NT2/D1 (cell line): ENCODE data around the gene NELL2.

Experiments used
- DNase-seq: peaks from one replicate; pipeline ENCODE4 v3.0.0-alpha.2; 2011; ENCODE audit warnings: low read depth, low spot score
- H3K27me3 ChIP-seq: 2 replicates; pipeline ENCODE4 v1.6.0; 2011; ENCODE audit warnings: mild to moderate bottlenecking; ENCODE audit not compliant: insufficient read length, insufficient read depth
- H3K36me3 ChIP-seq: 2 replicates; pipeline ENCODE4 v1.6.1; 2011; ENCODE audit warnings: mild to moderate bottlenecking, low read length, mixed read lengths; ENCODE audit not compliant: insufficient read depth, insufficient read length
- H3K4me1 ChIP-seq: 2 replicates; pipeline ENCODE4 v1.5.1; 2011; ENCODE audit not compliant: insufficient read depth, insufficient read length
- H3K4me3 ChIP-seq: 2 replicates; pipeline ENCODE4 v1.5.1; 2011; ENCODE audit warnings: low read depth; ENCODE audit not compliant: insufficient read length
- H3K9ac ChIP-seq: 2 replicates; pipeline ENCODE4 v1.6.0; 2011; ENCODE audit warnings: low read depth; ENCODE audit not compliant: insufficient read length
- H3K9me3 ChIP-seq: 2 replicates; pipeline ENCODE4 v1.5.1; 2011; ENCODE audit warnings: mild to moderate bottlenecking, low read length; ENCODE audit not compliant: insufficient read depth
- SUZ12 ChIP-seq: IDR thresholded peaks from 2 replicates; pipeline ENCODE4 v1.6.1; 2011; ENCODE audit not compliant: insufficient read length, insufficient read depth; ENCODE audit errors: extremely low read depth
- YY1 ChIP-seq: IDR thresholded peaks from 2 replicates; pipeline ENCODE4 v1.6.1; 2011; ENCODE audit not compliant: insufficient read length, insufficient read depth
- ZNF274 ChIP-seq: IDR thresholded peaks from 2 replicates; pipeline ENCODE4 v1.6.1; 2011; ENCODE audit warnings: mild to moderate bottlenecking, low read depth, low read length

Gene NELL2

GRCh38 chr12:44668443-44668842 is 207.7 kb downstream of the NELL2 start:
- H3K27me3 ChIP-seq, result no peaks in the 10 kb centered on the region
- no peak overlapping the region for H3K4me3 ChIP-seq
- peaks cover 8% of the 10 kb centered on the region; the same call in 1 of the 2 replicates for H3K9me3 ChIP-seq
- no peaks in the 10 kb centered on the region for H3K4me1 ChIP-seq
- TF ChIP-seq ZNF274, result no peak
- TF ChIP-seq YY1, result no peak
- TF ChIP-seq SUZ12, result no peak
- no peak overlapping the region for H3K9ac ChIP-seq
- H3K36me3 ChIP-seq, result no peaks in the 10 kb centered on the region
- no peak for DNase-seq

- Histone ChIP-seq H3K4me3 (no peak overlapping the region), H3K36me3 (no peaks in the 10 kb centered on the region), H3K27me3 (no peaks in the 10 kb centered on the region), H3K9me3 (peaks cover 8% of the 10 kb centered on the region; the same call in 1 of the 2 replicates), H3K9ac (no peak overlapping the region), H3K4me1 (no peaks in the 10 kb centered on the region)
- TF ChIP-seq YY1 (no peak), ZNF274 (no peak), SUZ12 (no peak)
- DNase-seq, result no peak
Observed at GRCh38 chr12:44667461-44667860, 208.7 kb downstream of the NELL2 start.

GRCh38 chr12:44663291-44663690 is 212.8 kb downstream of the NELL2 start:
- no peak for DNase-seq
- Histone ChIP-seq H3K36me3 (no peaks in the 10 kb centered on the region), H3K27me3 (no peaks in the 10 kb centered on the region), H3K4me1 (no peaks in the 10 kb centered on the region), H3K9me3 (no peaks in the 10 kb centered on the region), H3K4me3 (no peak overlapping the region), H3K9ac (no peak overlapping the region)
- TF ChIP-seq YY1, result no peak
- TF ChIP-seq ZNF274, result no peak
- no peak for TF ChIP-seq SUZ12

- no peaks in the 10 kb centered on the region for H3K36me3 ChIP-seq
- H3K4me1 ChIP-seq, result peaks cover 8% of the 10 kb centered on the region
Observed at GRCh38 chr12:44655846-44656245, 220.3 kb downstream of the NELL2 start.

GRCh38 chr12:44654646-44655639 is 221.2 kb downstream of the NELL2 start:
- H3K9me3 ChIP-seq, result no peaks in the 10 kb centered on the region
- H3K4me1 ChIP-seq, result peaks cover 8% of the 10 kb centered on the region
- no peak overlapping the region for H3K9ac ChIP-seq
- H3K27me3 ChIP-seq, result no peaks in the 10 kb centered on the region
- TF ChIP-seq SUZ12 (no peak), ZNF274 (no peak), YY1 (no peak)
- no peaks in the 10 kb centered on the region for H3K36me3 ChIP-seq
- H3K4me3 ChIP-seq, result no peak overlapping the region
- DNase-seq, result no peak

More at GRCh38 chr12:44655846-44656245, 220.3 kb downstream of the NELL2 start:
- H3K4me3 ChIP-seq, result no peak overlapping the region
- no peaks in the 10 kb centered on the region for H3K9me3 ChIP-seq
- H3K27me3 ChIP-seq, result no peaks in the 10 kb centered on the region
- no peak for TF ChIP-seq YY1
- H3K9ac ChIP-seq, result no peak overlapping the region
- no peak for DNase-seq

GRCh38 chr12:44653861-44654527 is 222.1 kb downstream of the NELL2 start:
- H3K27me3 ChIP-seq, result no peaks in the 10 kb centered on the region
- H3K9me3 ChIP-seq, result no peaks in the 10 kb centered on the region
- no peak overlapping the region for H3K9ac ChIP-seq
- TF ChIP-seq ZNF274 (no peak), YY1 (no peak), SUZ12 (no peak)
- DNase-seq, result no peak
- H3K4me3 ChIP-seq, result no peak overlapping the region
- H3K4me1 ChIP-seq, result peaks cover 8% of the 10 kb centered on the region
- H3K36me3 ChIP-seq, result no peaks in the 10 kb centered on the region

- Histone ChIP-seq H3K9me3 (no peaks in the 10 kb centered on the region), H3K4me3 (no peak overlapping the region), H3K27me3 (no peaks in the 10 kb centered on the region), H3K4me1 (peaks cover 11% of the 10 kb centered on the region), H3K9ac (no peak overlapping the region), H3K36me3 (no peaks in the 10 kb centered on the region)
- TF ChIP-seq YY1, result no peak
- no peak for TF ChIP-seq SUZ12
- TF ChIP-seq ZNF274, result no peak
- DNase-seq, result no peak
Observed at GRCh38 chr12:44649693-44650092, 226.4 kb downstream of the NELL2 start.
